H1 (cell line): Measurements from ENCODE around the gene KCNJ18. TPM values are rescaled to one million over a fixed set of nuclear protein-coding genes. Genes with fewer than 3 reads are reported as not detected.
"Not testable (repeated sequence)": the region's sequence is repeated elsewhere in the genome, so short reads cannot be mapped to it uniquely, and the experiment has no call there.

Experiments used
- CTCF ChIA-PET: fragments of 300-600 bp; sonication (Branson Sonifier 250); formaldehyde crosslinking; loops from one replicate; lab custom pipeline; 2021; ENCODE audit not compliant: partially characterized antibody; lab: Charles Lee
- POLR2A ChIA-PET: fragments of 300-600 bp; sonication (Branson Sonifier 250); formaldehyde crosslinking; loops from one replicate; lab custom pipeline; 2021; ENCODE audit warnings: inconsistent platforms; ENCODE audit not compliant: partially characterized antibody; lab: Charles Lee
- DNase-seq, 2 experiments: peaks; one replicate each; pipeline versions ENCODE4 v3.0.0 to v3.0.0-alpha.2; 2010 to 2022; ENCODE audit warnings: low spot score in 2 of 2, low read depth in 1 of 2, mixed read lengths in 1 of 2
- FAIRE-seq: peaks from 2 replicates; lab custom pipeline; 2011; peaks lifted over from hg19 to GRCh38; lab: Jason Lieb, UNC
- H2AFZ ChIP-seq: 2 replicates; pipeline ENCODE4 v1.8.1; 2012; ENCODE audit warnings: low read length, inconsistent platforms
- H2AK5ac ChIP-seq: 2 replicates; pipeline ENCODE4 v1.6.1; 2013; ENCODE audit warnings: low read depth, low read length
- H2BK120ac ChIP-seq: replicated peaks from 2 replicates; pipeline ENCODE3; 2013; ENCODE audit warnings: low read depth, low read length, inconsistent platforms
- H2BK12ac ChIP-seq: 2 replicates; pipeline ENCODE4 v1.6.1; 2013; ENCODE audit warnings: low read depth, low read length
- H2BK15ac ChIP-seq: 2 replicates; pipeline ENCODE4 v1.6.1; 2013; ENCODE audit warnings: low read length
- H2BK20ac ChIP-seq: 2 replicates; pipeline ENCODE4 v1.6.1; 2013; ENCODE audit warnings: low read length
- H2BK5ac ChIP-seq: 2 replicates; pipeline ENCODE4 v1.6.1; 2013; ENCODE audit warnings: low read depth, low read length
- H3K14ac ChIP-seq: 2 replicates; pipeline ENCODE4 v1.6.1; 2013; ENCODE audit warnings: inconsistent platforms; ENCODE audit not compliant: insufficient read length
- H3K18ac ChIP-seq: 2 replicates; pipeline ENCODE4 v1.6.1; 2013; ENCODE audit warnings: low read length; ENCODE audit errors: extremely low read depth
- H3K23ac ChIP-seq: 2 replicates; pipeline ENCODE4 v1.6.1; 2013; ENCODE audit warnings: inconsistent platforms; ENCODE audit not compliant: insufficient read length
- H3K23me2 ChIP-seq: 2 replicates; pipeline ENCODE4 v1.6.1; 2013; ENCODE audit warnings: low read depth, low read length
- H3K27ac ChIP-seq: 2 replicates; pipeline ENCODE4 v1.6.1; 2011; ENCODE audit warnings: low read depth, low read length, inconsistent platforms
- H3K27me3 ChIP-seq, 4 experiments: replicated peaks in 1 of 4; 1 replicate in 1 of 4; 2 replicates in 3 of 4; pipeline versions ENCODE4 v1.6.1 to v1.8.1; 2011 to 2013; ENCODE audit warnings: low read length in 3 of 4, mild to moderate bottlenecking in 3 of 4, inconsistent platforms in 2 of 4, mixed read lengths in 2 of 4, moderate library complexity in 1 of 4; ENCODE audit not compliant: control insufficient read depth in 3 of 4, insufficient read depth in 3 of 4; ENCODE audit errors: extremely low read depth in 1 of 4
- H3K36me3 ChIP-seq, 4 experiments: 2 replicates each; pipeline versions ENCODE4 v1.6.1 to v1.8.1; 2011 to 2013; ENCODE audit warnings: mild to moderate bottlenecking in 4 of 4, low read length in 3 of 4, moderate library complexity in 2 of 4, control low read depth in 1 of 4, inconsistent platforms in 1 of 4; ENCODE audit not compliant: insufficient read depth in 4 of 4, control insufficient read depth in 2 of 4
- H3K4ac ChIP-seq: replicated peaks from 2 replicates; pipeline ENCODE3; 2013; ENCODE audit warnings: low read length, low read depth, mixed read lengths, inconsistent platforms; ENCODE audit not compliant: insufficient read length
- H3K4me1 ChIP-seq, 4 experiments: replicated peaks in 1 of 4; 1 replicate in 1 of 4; 2 replicates in 3 of 4; pipeline versions ENCODE4 v1.6.1 to v1.8.1; 2011 to 2013; ENCODE audit warnings: low read length in 3 of 4, inconsistent platforms in 2 of 4, mixed read lengths in 1 of 4; ENCODE audit not compliant: insufficient read depth in 4 of 4, control insufficient read depth in 3 of 4
- H3K4me2 ChIP-seq, 2 experiments: 2 replicates each; pipeline versions ENCODE4 v1.6.1 to v1.8.1; 2011 to 2013; ENCODE audit warnings: low read depth in 2 of 2, low read length in 2 of 2, control low read depth in 1 of 2, inconsistent platforms in 1 of 2, mild to moderate bottlenecking in 1 of 2; ENCODE audit not compliant: insufficient read depth in 1 of 2
- H3K4me3 ChIP-seq, 4 experiments: fragments of 200-600, 300-600 bp in 1 of 4; sonication (generic), shearing (Covaris generic), sonication (Bioruptor Twin) in 1 of 4; 2 replicates each; pipeline versions ENCODE4 v1.5.1 to v1.8.1; 2011 to 2016; ENCODE audit warnings: low read length in 4 of 4, low read depth in 3 of 4, control low read depth in 2 of 4, inconsistent platforms in 2 of 4, mild to moderate bottlenecking in 2 of 4, mixed read lengths in 1 of 4, moderate library complexity in 1 of 4; ENCODE audit not compliant: insufficient read depth in 2 of 4; ENCODE audit errors: extremely low read depth in 1 of 4
- H3K56ac ChIP-seq: replicated peaks from 2 replicates; pipeline ENCODE3; 2013; ENCODE audit warnings: low read depth, mild to moderate bottlenecking, mixed read lengths, low read length, inconsistent platforms; ENCODE audit not compliant: insufficient read length
- H3K79me1 ChIP-seq: 2 replicates; pipeline ENCODE4 v1.6.1; 2013; ENCODE audit warnings: low read depth, low read length, control low read depth
- H3K79me2 ChIP-seq, 2 experiments: 2 replicates each; pipeline versions ENCODE4 v1.6.1 to v1.8.1; 2012 to 2013; ENCODE audit warnings: low read length in 2 of 2, mild to moderate bottlenecking in 2 of 2, inconsistent platforms in 1 of 2; ENCODE audit not compliant: insufficient read depth in 2 of 2, control insufficient read depth in 1 of 2
- H3K9ac ChIP-seq, 4 experiments: replicated peaks in 1 of 4; 1 replicate in 1 of 4; 2 replicates in 3 of 4; pipeline versions ENCODE4 v1.6.1 to v1.8.1; 2011 to 2013; ENCODE audit warnings: low read depth in 3 of 4, low read length in 3 of 4, control low read depth in 2 of 4, mild to moderate bottlenecking in 2 of 4, moderate library complexity in 2 of 4, inconsistent platforms in 1 of 4; ENCODE audit errors: extremely low read depth in 1 of 4
- H3K9me3 ChIP-seq, 2 experiments: 2 replicates each; pipeline versions ENCODE4 v1.6.1 to v1.8.1; 2012 to 2013; ENCODE audit warnings: mild to moderate bottlenecking in 2 of 2, moderate library complexity in 2 of 2, control low read depth in 1 of 2, inconsistent platforms in 1 of 2, low read depth in 1 of 2, low read length in 1 of 2, mixed read lengths in 1 of 2; ENCODE audit not compliant: insufficient read depth in 2 of 2
- H4K20me1 ChIP-seq, 2 experiments: replicated peaks in 1 of 2; 2 replicates each; pipeline versions ENCODE3 to v1.8.1; 2011 to 2013; ENCODE audit warnings: inconsistent platforms in 2 of 2, low read length in 2 of 2, mild to moderate bottlenecking in 1 of 2; ENCODE audit not compliant: insufficient read depth in 2 of 2, control insufficient read depth in 1 of 2
- H4K5ac ChIP-seq: 2 replicates; pipeline ENCODE4 v1.6.1; 2013; ENCODE audit warnings: low read length, low read depth, mixed read lengths, inconsistent platforms; ENCODE audit not compliant: insufficient read length
- H4K8ac ChIP-seq: 2 replicates; pipeline ENCODE4 v1.8.0; 2013; ENCODE audit warnings: mild to moderate bottlenecking, moderate library complexity, low read length, inconsistent platforms; ENCODE audit not compliant: insufficient read depth; ENCODE audit errors: extremely low read depth
- H4K91ac ChIP-seq: replicated peaks from 2 replicates; pipeline ENCODE3; 2013; ENCODE audit warnings: low read length, mixed read lengths, inconsistent platforms; ENCODE audit not compliant: insufficient read length
- WGBS, 2 experiments: shearing (Covaris generic) in 1 of 2; methylation state at CpG; one replicate each; pipeline versions ENCODE4 v1.1.6 to v1.1.7; 2013 to 2015; ENCODE audit warnings: low lambda C conversion rate in 2 of 2, mixed read lengths in 2 of 2, inconsistent platforms in 1 of 2, low coverage in 1 of 2, missing lambda C conversion rate in 1 of 2; ENCODE audit not compliant: insufficient replicate concordance in 2 of 2, insufficient coverage in 1 of 2, insufficient read length in 1 of 2; ENCODE audit errors: extremely low coverage in 1 of 2, missing lambda C conversion rate in 1 of 2; 5-methylcytosine and 5-hydroxymethylcytosine counted together
- polyA plus RNA-seq, 7 experiments: library from polyadenylated mRNA; depleted of rRNA in 3 of 7; stranded (reverse) in 5 of 7; unstranded in 2 of 7; fragments of >200 nt in 5 of 7; fragments of 200-250 nt in 2 of 7; gene quantifications; 1 replicate in 5 of 7; 2 replicates in 1 of 7; 4 replicates in 1 of 7; pipeline versions ENCODE4 v1.2.1 to v1.2.3, GENCODE V29; 2011 to 2013; ENCODE audit warnings: missing spikeins in 2 of 7, mixed read lengths in 2 of 7
- total RNA-seq: library from RNA; stranded (reverse); fragmentation: NEBNext Ultra II Directional; extraction: Animal tissue kit (Norgen Biotek cat#: 25700); gene quantifications from 2 replicates; pipeline ENCODE4 v1.2.1, GENCODE V29; 2021

KCNJ18 gene
- total and polyA plus RNA-seq, 2 of the 8 experiments (the other 6 are each of a cell fraction or from before 2014, with no cell fraction given) = not detected

GRCh38 chr17:21696842-21697507, 4.7 kb downstream of the KCNJ18 start:
- H2BK120ac ChIP-seq, DNase-seq, H3K36me3 ChIP-seq, H3K79me1 ChIP-seq, H3K18ac ChIP-seq, H3K9ac ChIP-seq, FAIRE-seq, H2BK15ac ChIP-seq, H3K4me3 ChIP-seq, H3K79me2 ChIP-seq, H3K14ac ChIP-seq, H3K4ac ChIP-seq, H3K27me3 ChIP-seq, H2BK5ac ChIP-seq, H3K4me2 ChIP-seq, H4K8ac ChIP-seq, H2BK12ac ChIP-seq, H3K27ac ChIP-seq, H3K23me2 ChIP-seq, H2BK20ac ChIP-seq, H3K56ac ChIP-seq, H4K5ac ChIP-seq, CTCF ChIA-PET, H4K20me1 ChIP-seq, H3K23ac ChIP-seq, H2AFZ ChIP-seq, POLR2A ChIA-PET, H2AK5ac ChIP-seq, H3K4me1 ChIP-seq, H4K91ac ChIP-seq: not testable (repeated sequence)
- H3K9me3 ChIP-seq = peaks cover 27 to 78% of the 10 kb centered on the region in 2 experiments
- WGBS, 2 experiments = 71% methylated on average over 6 of the region's 7 CpGs; no CpG with 5 or more reads in 1 of the 2 experiments

- H3K23ac ChIP-seq, H4K20me1 ChIP-seq, H3K79me2 ChIP-seq, H3K23me2 ChIP-seq, H3K27ac ChIP-seq, FAIRE-seq, H3K14ac ChIP-seq, CTCF ChIA-PET, H3K27me3 ChIP-seq, H3K79me1 ChIP-seq, H3K9ac ChIP-seq, H3K56ac ChIP-seq, H3K4me2 ChIP-seq, H2BK5ac ChIP-seq, H3K36me3 ChIP-seq, H2BK120ac ChIP-seq, H2BK20ac ChIP-seq, DNase-seq, H3K4me1 ChIP-seq, H2BK15ac ChIP-seq, H3K4me3 ChIP-seq, H4K91ac ChIP-seq, H2BK12ac ChIP-seq, POLR2A ChIA-PET, H3K4ac ChIP-seq, H2AK5ac ChIP-seq, H4K5ac ChIP-seq, H3K18ac ChIP-seq, H2AFZ ChIP-seq, H4K8ac ChIP-seq: not testable (repeated sequence)
- H3K9me3 ChIP-seq = peaks cover 22 to 78% of the 10 kb centered on the region in 2 experiments
- WGBS, 2 experiments = 23% methylated on average over 1 of the region's 1 CpG; no CpG with 5 or more reads in 1 of the 2 experiments
These were observed 5.2 kb downstream of the KCNJ18 start for GRCh38 chr17:21697508-21697860.
